GM21528 (cell line): ENCODE measurements around the gene STRN3.
"Not testable (repeated sequence)": the region's sequence is repeated elsewhere in the genome, so short reads cannot be mapped to it uniquely, and the experiment has no call there.

Experiments used
- ATAC-seq: cut with Tn5 transposase; IDR thresholded peaks from one replicate; pipeline ENCODE4 v1.9.1; 2021; ENCODE audit warnings: mild to moderate bottlenecking, moderate library complexity; ENCODE audit not compliant: unreplicated experiment, low FRiP score

Gene STRN3

GRCh38 chr14:31037709-31038221 is 11.6 kb upstream of the STRN3 start:
- ATAC-seq, result no peak

- no peak for ATAC-seq
Measured at GRCh38 chr14:31036552-31036951, 10.4 kb upstream of the STRN3 start.

- no peak for ATAC-seq
Measured at GRCh38 chr14:31030469-31030868, 4.3 kb upstream of the STRN3 start.

- no peak for ATAC-seq
Measured at GRCh38 chr14:31029016-31029970, 3.1 kb upstream of the STRN3 start.

- ATAC-seq, result no peak
Measured at GRCh38 chr14:31027847-31028246, 1.7 kb upstream of the STRN3 start.

- peak; percentile 91 for ATAC-seq
Measured at GRCh38 chr14:31026450-31027235, 464 bp upstream of the STRN3 start.

GRCh38 chr14:31025367-31026076 is 657 bp downstream of the STRN3 start, which contains the start of gene AP4S1:
TSS of gene AP4S1 (plus strand) at chr14:31025649. CDS start at chr14:31066197, 40,548 bp downstream.
- ATAC-seq, result peak; percentile 30

GRCh38 chr14:31024577-31025366 is 1.4 kb downstream of the STRN3 start:
- no peak for ATAC-seq

GRCh38 chr14:31024010-31024480 is 2.1 kb downstream of the STRN3 start:
- no peak for ATAC-seq

GRCh38 chr14:31022386-31022785 is 3.8 kb downstream of the STRN3 start:
- no peak for ATAC-seq

GRCh38 chr14:31021576-31021949 is 4.6 kb downstream of the STRN3 start:
- ATAC-seq, result no peak

GRCh38 chr14:31020834-31021575 is 5.2 kb downstream of the STRN3 start:
- no peak for ATAC-seq

GRCh38 chr14:31018057-31018645 is 8.0 kb downstream of the STRN3 start:
- no peak for ATAC-seq

- ATAC-seq, result no peak
Measured at GRCh38 chr14:31013841-31014240, 12.3 kb downstream of the STRN3 start.

GRCh38 chr14:31010935-31011334 is 15.2 kb downstream of the STRN3 start:
- no peak for ATAC-seq

- no peak for ATAC-seq
Measured at GRCh38 chr14:31009836-31010574, 16.2 kb downstream of the STRN3 start.

- ATAC-seq, result no peak
Measured at GRCh38 chr14:31006703-31007102, 19.5 kb downstream of the STRN3 start.

- not testable (repeated sequence) for ATAC-seq
Measured at GRCh38 chr14:31004007-31004406, 22.2 kb downstream of the STRN3 start.
